Body of pancreas (tissue), 4 donors: ENCODE results near the gene AUTS2.

Experiments
- POLR2A ChIP-seq, 3 donors: fragments of 450-650 bp; IDR thresholded peaks; one replicate each; pipeline ENCODE4 v1.6.1; 2016; ENCODE audit warnings: antibody characterized with exemption in 3 of 3, mild to moderate bottlenecking in 2 of 3
- TF ChIP-seq, protein P1 (sequence below), 7 experiments: fragments of 450-650 bp in 4 of 7; fragments of 200-600 bp in 3 of 7; sonication (generic) in 3 of 7; IDR thresholded peaks; one replicate each; pipeline ENCODE4 v1.5.1; 2016 to 2019; ENCODE audit warnings: antibody characterized with exemption in 7 of 7

DNA sequence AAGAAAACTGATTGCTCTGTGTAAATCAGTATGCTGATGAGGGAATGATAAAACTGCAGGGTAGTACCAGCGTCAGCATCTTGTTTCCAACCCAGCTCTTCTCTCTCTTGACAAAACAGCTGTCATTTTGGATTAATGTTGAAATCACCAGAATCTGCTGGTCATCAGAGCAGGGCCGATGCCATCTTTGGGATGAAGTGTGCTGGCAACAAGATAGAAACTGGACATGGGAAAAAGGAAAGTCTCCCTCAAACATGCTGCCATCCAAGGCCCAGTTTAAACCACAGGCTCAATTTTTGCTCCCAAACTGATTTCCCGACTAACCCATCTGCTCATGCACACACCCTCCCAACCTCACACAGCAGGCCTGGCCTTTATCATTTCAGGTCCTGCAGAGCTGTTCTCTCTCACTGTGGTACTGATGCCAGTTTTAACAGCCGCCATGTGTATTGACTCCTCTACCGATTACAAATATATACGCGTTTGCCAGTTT, 285.2 kb downstream of the AUTS2 start:
- TF ChIP-seq, protein P1, sequence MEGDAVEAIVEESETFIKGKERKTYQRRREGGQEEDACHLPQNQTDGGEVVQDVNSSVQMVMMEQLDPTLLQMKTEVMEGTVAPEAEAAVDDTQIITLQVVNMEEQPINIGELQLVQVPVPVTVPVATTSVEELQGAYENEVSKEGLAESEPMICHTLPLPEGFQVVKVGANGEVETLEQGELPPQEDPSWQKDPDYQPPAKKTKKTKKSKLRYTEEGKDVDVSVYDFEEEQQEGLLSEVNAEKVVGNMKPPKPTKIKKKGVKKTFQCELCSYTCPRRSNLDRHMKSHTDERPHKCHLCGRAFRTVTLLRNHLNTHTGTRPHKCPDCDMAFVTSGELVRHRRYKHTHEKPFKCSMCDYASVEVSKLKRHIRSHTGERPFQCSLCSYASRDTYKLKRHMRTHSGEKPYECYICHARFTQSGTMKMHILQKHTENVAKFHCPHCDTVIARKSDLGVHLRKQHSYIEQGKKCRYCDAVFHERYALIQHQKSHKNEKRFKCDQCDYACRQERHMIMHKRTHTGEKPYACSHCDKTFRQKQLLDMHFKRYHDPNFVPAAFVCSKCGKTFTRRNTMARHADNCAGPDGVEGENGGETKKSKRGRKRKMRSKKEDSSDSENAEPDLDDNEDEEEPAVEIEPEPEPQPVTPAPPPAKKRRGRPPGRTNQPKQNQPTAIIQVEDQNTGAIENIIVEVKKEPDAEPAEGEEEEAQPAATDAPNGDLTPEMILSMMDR (IDR thresholded peaks at IDR 0.05), result no peak
- TF ChIP-seq POLR2A (IDR thresholded peaks at IDR 0.05), result no peak
